Cardiac septum (tissue), 1 donor: ENCODE results near the gene AGBL2. TPM values are rescaled to one million over a fixed set of nuclear protein-coding genes. Genes with fewer than 3 reads are reported as not detected.
"Not testable (repeated sequence)": the region's sequence is repeated elsewhere in the genome, so short reads cannot be mapped to it uniquely, and the experiment has no call there.

Experiments used
- DNase-seq: peaks from one replicate; pipeline ENCODE4 v3.0.0-alpha.2; 2020; ENCODE audit warnings: low spot score
- intact Hi-C: fragments of 100-400 bp; cut with DNase I; formaldehyde crosslinking; loops from one replicate; pipeline ENCODE4 v1.14.0; 2022
- total RNA-seq: library from RNA; stranded (reverse); fragmentation: NEBNext Ultra II Directional; extraction: Animal tissue kit (Norgen Biotek cat#: 25700); gene quantifications from one replicate; pipeline ENCODE4 v1.2.1, GENCODE V29; 2021
- donor health status: DM: no; HTN: no; CAD: no.

AGBL2 gene
- total RNA-seq, 1 donor from 2014 or later: 1.2 TPM

- intact Hi-C loops: no loop called here
- no peak for DNase-seq
Measured at GRCh38 chr11:47705721-47706120, 9.4 kb downstream of the AGBL2 start.

- intact Hi-C loops: no loop called here
- DNase-seq: no peak
Measured at GRCh38 chr11:47691979-47692378, 23.2 kb downstream of the AGBL2 start.

GRCh38 chr11:47689480-47689879 is 25.7 kb downstream of the AGBL2 start:
- DNase-seq: no peak
- intact Hi-C loops: no loop called here

GRCh38 chr11:47688991-47689390 is 26.2 kb downstream of the AGBL2 start:
- no peak for DNase-seq
- intact Hi-C loops: no loop called here

- intact Hi-C loops: no loop called here
- DNase-seq: peak; percentile 26
Measured at GRCh38 chr11:47688111-47688510, 27.1 kb downstream of the AGBL2 start.

GRCh38 chr11:47686704-47687103 is 28.5 kb downstream of the AGBL2 start:
- DNase-seq, intact Hi-C loops: not testable (repeated sequence)

- intact Hi-C loops: no loop called here
- no peak for DNase-seq
Measured at GRCh38 chr11:47686151-47686550, 29.0 kb downstream of the AGBL2 start.

GRCh38 chr11:47675851-47676250 is 39.3 kb downstream of the AGBL2 start:
- intact Hi-C loops: no loop called here
- no peak for DNase-seq

- DNase-seq: no peak
- intact Hi-C loops: no loop called here
Measured at GRCh38 chr11:47672283-47672730, 42.9 kb downstream of the AGBL2 start.

GRCh38 chr11:47669856-47670255 is 45.3 kb downstream of the AGBL2 start:
- DNase-seq: peak; percentile 15
- intact Hi-C loops: no loop called here

- intact Hi-C loops: no loop called here
- DNase-seq: no peak
Measured at GRCh38 chr11:47668665-47669064, 46.5 kb downstream of the AGBL2 start.

GRCh38 chr11:47667555-47667954 is 47.6 kb downstream of the AGBL2 start:
- no peak for DNase-seq
- intact Hi-C loops: no loop called here

- peak; percentile 71 for DNase-seq
- intact Hi-C loops: no loop called here
Measured at GRCh38 chr11:47667135-47667534, 48.0 kb downstream of the AGBL2 start.

GRCh38 chr11:47664936-47665335 is 50.2 kb downstream of the AGBL2 start:
- DNase-seq: peak; percentile 7
- intact Hi-C loops: not testable (repeated sequence)

GRCh38 chr11:47661245-47661644 is 53.9 kb downstream of the AGBL2 start:
- intact Hi-C loops: no loop called here

GRCh38 chr11:47659276-47659675 is 55.9 kb downstream of the AGBL2 start:
- DNase-seq: no peak
- intact Hi-C loops: no loop called here

More at GRCh38 chr11:47661245-47661644, 53.9 kb downstream of the AGBL2 start:
- DNase-seq: no peak

- intact Hi-C loops: no loop called here
- no peak for DNase-seq
Measured at GRCh38 chr11:47656260-47656885, 58.8 kb downstream of the AGBL2 start.

GRCh38 chr11:47651818-47652469 is 63.2 kb downstream of the AGBL2 start:
- no peak for DNase-seq
- intact Hi-C loops: no loop called here

GRCh38 chr11:47649276-47649675 is 65.9 kb downstream of the AGBL2 start:
- intact Hi-C loops: no loop called here
- no peak for DNase-seq

GRCh38 chr11:47646019-47646418 is 69.2 kb downstream of the AGBL2 start:
- DNase-seq: no peak
- intact Hi-C loops: no loop called here

- no peak for DNase-seq
- intact Hi-C loops: no loop called here
Measured at GRCh38 chr11:47645500-47645899, 69.7 kb downstream of the AGBL2 start.
